Mucosa of rectum (tissue), 2 donors: Measurements from ENCODE around the gene FGD5.
A peak's percentile ranks its signal among the peaks of the same experiment; 100 is the strongest.

Experiments used
- H3K27ac ChIP-seq, 2 donors: one replicate each; pipeline ENCODE4 v1.7.0; 2013; ENCODE audit warnings: inconsistent platforms in 2 of 2, low read depth in 2 of 2, low read length in 2 of 2
- H3K27me3 ChIP-seq, 2 donors: one replicate each; pipeline ENCODE4 v1.7.0; 2013; ENCODE audit warnings: low read length in 2 of 2; ENCODE audit not compliant: control insufficient read depth in 2 of 2, insufficient read depth in 2 of 2
- H3K36me3 ChIP-seq, 2 donors: one replicate each; pipeline ENCODE4 v1.7.0; 2013; ENCODE audit warnings: low read length in 2 of 2; ENCODE audit not compliant: control insufficient read depth in 2 of 2, insufficient read depth in 2 of 2
- H3K4me1 ChIP-seq, 2 donors: one replicate each; pipeline ENCODE4 v1.7.0; 2013; ENCODE audit warnings: low read length in 2 of 2, mild to moderate bottlenecking in 1 of 2; ENCODE audit not compliant: control insufficient read depth in 2 of 2, insufficient read depth in 2 of 2
- H3K4me3 ChIP-seq, 2 donors: one replicate each; pipeline ENCODE4 v1.7.0; 2013; ENCODE audit warnings: low read length in 2 of 2
- H3K9ac ChIP-seq, 2 donors: one replicate each; pipeline ENCODE4 v1.7.0; 2013; ENCODE audit warnings: low read length in 2 of 2, low read depth in 1 of 2, mild to moderate bottlenecking in 1 of 2
- H3K9me3 ChIP-seq, 2 donors: one replicate each; pipeline ENCODE4 v1.7.0; 2013; ENCODE audit warnings: low read length in 2 of 2; ENCODE audit not compliant: control insufficient read depth in 2 of 2
- donor health status: healthy.
- donor health status: Normal muscosa, but diverticular disease.

Gene FGD5

DNA sequence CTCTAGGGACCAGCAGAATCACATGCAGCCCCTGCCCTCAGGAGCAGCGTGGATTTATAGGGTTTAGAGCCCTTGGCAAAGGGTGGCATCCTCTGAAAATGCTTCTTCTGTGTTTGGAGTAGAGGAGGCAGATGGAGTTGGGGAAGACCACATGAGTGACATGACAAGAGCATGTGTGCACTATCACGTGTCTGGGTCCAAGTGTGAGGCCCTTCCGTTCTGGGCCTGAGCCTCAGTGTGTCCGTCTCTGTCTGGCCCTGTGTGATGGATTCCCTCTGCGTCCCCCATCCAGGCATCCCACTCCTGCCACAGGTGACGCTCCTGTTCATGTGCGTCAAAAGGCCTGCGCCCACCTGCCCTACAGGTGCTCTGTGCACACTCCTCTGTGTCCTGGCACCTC is 30.1 kb downstream of the FGD5 start:
- Histone ChIP-seq H3K4me1 (peaks cover 6 to 23% of the 10 kb centered on the region in 2 donors), H3K27me3 (no peaks in the 10 kb centered on the region), H3K9ac (no peak overlapping the region), H3K4me3 (no peak overlapping the region), H3K9me3 (no peaks in the 10 kb centered on the region), H3K36me3 (no peaks in the 10 kb centered on the region), H3K27ac (no peak overlapping the region)

DNA sequence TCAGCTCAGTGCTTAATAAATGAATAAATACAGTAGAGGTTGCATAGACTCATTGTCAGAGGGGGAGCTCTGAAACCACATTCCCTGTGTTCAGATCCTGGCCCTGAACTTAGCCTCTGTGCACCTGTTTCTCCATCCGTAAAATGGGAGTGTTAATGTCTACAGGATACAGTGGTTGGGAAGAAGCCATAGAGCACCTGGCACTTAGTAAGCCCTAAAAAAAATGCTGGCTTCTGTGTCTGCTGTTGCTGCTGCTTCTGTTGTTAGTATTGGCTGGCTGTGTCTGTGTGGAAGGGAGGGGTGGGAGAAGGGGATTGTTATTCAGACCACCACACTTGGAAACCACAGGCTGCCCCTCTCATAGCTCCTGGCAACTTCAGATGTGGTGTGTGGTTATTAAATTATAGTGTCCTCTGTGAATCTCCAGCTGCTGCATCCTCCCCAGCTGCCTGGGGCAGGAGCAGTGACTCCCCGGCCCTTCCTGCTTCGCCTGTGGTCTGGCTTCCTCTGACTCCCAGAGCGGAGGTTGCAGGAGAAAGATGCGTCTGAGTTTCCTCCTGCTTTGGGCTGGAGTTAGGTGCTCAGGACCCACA is 31.0 kb downstream of the FGD5 start:
- no peak overlapping the region for H3K27ac ChIP-seq
- no peaks in the 10 kb centered on the region for H3K9me3 ChIP-seq
- H3K4me1 ChIP-seq: peaks cover 6 to 23% of the 10 kb centered on the region in 2 donors
- no peak overlapping the region for H3K4me3 ChIP-seq
- no peak overlapping the region for H3K9ac ChIP-seq
- no peaks in the 10 kb centered on the region for H3K27me3 ChIP-seq
- H3K36me3 ChIP-seq: no peaks in the 10 kb centered on the region

DNA sequence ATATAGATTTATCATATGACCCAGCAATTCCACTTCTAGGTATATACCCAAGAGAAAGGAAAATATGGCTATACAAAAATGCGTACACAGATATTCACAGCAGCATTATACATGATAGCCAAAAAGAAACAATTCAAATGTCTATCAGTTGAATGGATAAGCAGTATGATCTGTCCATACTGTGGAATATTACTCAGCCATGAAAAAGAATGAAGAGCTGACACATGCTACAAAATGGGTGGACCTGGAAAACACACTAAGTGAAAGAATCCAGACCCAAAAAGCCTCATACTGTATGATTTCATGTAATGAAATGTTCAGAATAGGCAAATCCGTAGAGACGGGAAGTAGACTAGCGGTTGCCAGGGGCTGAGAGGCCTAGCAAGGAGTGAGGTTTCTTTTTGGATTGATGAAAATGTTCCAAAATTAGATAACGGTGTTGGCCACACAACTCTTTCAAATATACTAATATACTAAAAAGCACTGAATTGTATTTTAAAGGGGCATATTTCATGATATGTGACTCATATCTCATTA is 33.4 kb downstream of the FGD5 start:
- no peaks in the 10 kb centered on the region for H3K36me3 ChIP-seq
- H3K27ac ChIP-seq: no peak overlapping the region
- peaks cover 6 to 8% of the 10 kb centered on the region in 2 donors for H3K4me1 ChIP-seq
- H3K4me3 ChIP-seq: no peak overlapping the region
- no peaks in the 10 kb centered on the region for H3K27me3 ChIP-seq
- no peaks in the 10 kb centered on the region for H3K9me3 ChIP-seq
- no peak overlapping the region for H3K9ac ChIP-seq

DNA sequence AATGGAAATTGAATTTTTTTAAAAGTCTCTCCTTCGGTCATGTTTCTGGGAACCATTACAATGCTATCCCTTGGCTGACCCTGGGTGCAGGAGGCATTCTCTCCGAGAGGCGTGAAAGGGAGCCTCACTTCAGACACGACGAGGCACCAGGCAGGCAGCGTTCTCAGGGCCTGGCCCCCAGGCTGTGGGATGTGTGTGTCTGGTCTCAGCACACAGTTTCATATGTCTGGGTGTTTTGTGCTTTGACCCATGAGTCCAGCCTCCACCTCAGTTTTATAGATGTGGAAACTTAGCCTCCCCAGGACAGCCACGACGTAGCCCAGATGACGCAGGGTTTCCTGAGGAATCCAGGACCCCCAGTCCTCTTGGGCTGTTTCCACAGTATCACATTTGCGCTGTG is 34.0 kb downstream of the FGD5 start:
- no peaks in the 10 kb centered on the region for H3K36me3 ChIP-seq
- H3K9me3 ChIP-seq: no peaks in the 10 kb centered on the region
- H3K4me1 ChIP-seq: peaks cover 4 to 5% of the 10 kb centered on the region in 2 donors
- no peak overlapping the region for H3K9ac ChIP-seq
- H3K4me3 ChIP-seq: no peak overlapping the region
- peak overlapping the region in 1 of 2 donors; percentile 28 for H3K27ac ChIP-seq
- no peaks in the 10 kb centered on the region for H3K27me3 ChIP-seq

DNA sequence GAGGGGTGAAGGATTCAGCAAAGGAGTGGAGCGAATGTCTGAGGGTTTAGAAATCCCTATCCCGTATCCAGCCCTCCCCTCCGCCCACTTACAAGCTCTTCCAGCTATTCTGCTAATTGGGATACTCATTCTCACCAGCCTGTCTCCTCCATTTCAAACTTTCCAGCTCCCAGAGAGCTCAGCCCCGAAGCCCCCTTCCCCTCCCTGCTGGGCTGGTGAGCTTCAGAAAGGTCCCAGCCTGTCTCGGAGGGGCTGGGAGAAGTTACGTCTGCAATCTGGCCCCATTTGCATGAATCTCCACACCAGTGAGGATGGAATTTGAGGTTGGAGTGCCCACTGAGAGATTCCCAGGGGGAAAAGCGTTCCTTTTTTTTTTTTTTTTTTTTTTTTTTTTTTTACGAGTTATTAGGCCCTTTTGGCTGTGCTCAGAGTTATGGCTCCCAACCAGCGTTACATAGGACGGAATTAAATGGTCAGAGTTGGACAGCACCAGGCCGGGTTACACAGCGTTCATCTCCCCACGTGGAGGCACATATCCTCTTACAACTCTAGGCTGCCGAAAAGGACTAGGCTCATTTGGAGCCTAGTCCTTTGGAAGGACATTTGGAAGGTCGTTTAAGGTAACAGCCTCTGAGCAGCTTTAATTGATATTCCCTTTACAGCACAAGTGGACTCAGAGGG is 34.6 kb downstream of the FGD5 start:
- Histone ChIP-seq H3K9ac (no peak overlapping the region), H3K27me3 (no peaks in the 10 kb centered on the region), H3K27ac (no peak overlapping the region), H3K9me3 (no peaks in the 10 kb centered on the region), H3K4me3 (no peak overlapping the region), H3K36me3 (no peaks in the 10 kb centered on the region), H3K4me1 (no peaks in the 10 kb centered on the region)

DNA sequence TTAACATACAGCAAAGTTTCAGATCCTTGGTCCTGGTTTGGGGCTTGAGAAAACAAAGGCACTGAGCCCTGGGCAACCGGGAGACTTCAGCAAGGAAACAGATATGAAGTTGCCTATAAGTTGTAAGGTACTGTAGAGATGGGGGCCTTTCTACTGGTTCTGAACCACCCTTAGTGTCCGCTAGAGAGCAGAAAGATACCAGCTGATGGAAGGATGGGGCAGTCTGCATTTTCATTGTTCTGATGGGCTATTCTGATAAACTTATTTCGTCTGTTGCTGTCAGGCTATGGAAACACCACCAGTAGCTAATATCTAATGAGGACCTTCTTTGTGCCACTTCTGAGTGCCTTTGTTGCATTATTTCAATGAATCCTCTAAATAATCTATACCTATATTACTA is 38.7 kb downstream of the FGD5 start:
- no peak overlapping the region for H3K9ac ChIP-seq
- peaks cover 3% of the 10 kb centered on the region in 2 donors for H3K4me1 ChIP-seq
- no peaks in the 10 kb centered on the region for H3K27me3 ChIP-seq
- no peak overlapping the region for H3K4me3 ChIP-seq
- no peaks in the 10 kb centered on the region for H3K9me3 ChIP-seq
- H3K27ac ChIP-seq: no peak overlapping the region
- H3K36me3 ChIP-seq: no peaks in the 10 kb centered on the region

DNA sequence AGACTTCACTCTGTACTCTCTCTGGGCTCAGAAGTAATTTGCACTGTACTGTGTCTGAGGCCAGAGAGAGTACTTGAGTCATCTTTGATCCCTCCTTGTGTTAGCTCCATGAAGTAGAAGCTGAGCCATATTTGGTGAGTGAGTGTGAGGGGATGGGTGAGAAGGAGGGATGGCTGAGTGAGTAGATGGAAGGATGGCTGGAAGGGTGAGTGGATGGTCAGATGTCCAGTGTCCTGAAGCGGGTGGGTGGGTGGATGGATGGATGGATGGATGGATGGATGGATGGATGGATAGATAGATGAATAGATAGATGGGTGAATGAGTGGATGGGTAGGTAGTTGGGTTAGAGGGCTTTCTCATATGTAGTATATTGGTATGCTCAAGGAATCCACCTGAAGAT is 39.3 kb downstream of the FGD5 start:
- no peaks in the 10 kb centered on the region for H3K36me3 ChIP-seq
- no peak overlapping the region for H3K4me3 ChIP-seq
- H3K27ac ChIP-seq: no peak overlapping the region
- H3K4me1 ChIP-seq: peaks cover 3% of the 10 kb centered on the region in 2 donors
- H3K9me3 ChIP-seq: no peaks in the 10 kb centered on the region
- H3K27me3 ChIP-seq: no peaks in the 10 kb centered on the region
- H3K9ac ChIP-seq: no peak overlapping the region

DNA sequence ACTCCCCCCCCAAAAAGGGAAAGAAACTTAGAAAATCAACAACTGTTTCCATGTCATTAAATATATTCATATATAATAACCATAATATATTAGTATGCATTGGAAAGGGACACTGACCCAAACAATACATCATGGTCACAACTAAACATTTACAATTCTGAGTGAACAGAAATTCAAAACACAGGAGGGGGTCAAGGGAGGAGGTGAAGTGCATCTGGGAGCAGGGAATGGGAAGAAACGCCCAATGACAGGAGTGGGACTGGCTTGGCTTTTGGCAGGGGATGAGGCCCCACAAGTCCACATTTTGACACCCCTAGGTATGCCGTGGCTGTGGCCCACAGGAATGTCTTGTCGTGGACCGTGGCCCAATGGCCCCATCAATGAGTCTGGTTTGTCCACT is 41.1 kb downstream of the FGD5 start:
- Histone ChIP-seq H3K27ac (no peak overlapping the region), H3K9me3 (no peaks in the 10 kb centered on the region), H3K4me3 (no peak overlapping the region), H3K36me3 (no peaks in the 10 kb centered on the region), H3K9ac (no peak overlapping the region), H3K27me3 (no peaks in the 10 kb centered on the region), H3K4me1 (peaks cover 3% of the 10 kb centered on the region in 2 donors)

DNA sequence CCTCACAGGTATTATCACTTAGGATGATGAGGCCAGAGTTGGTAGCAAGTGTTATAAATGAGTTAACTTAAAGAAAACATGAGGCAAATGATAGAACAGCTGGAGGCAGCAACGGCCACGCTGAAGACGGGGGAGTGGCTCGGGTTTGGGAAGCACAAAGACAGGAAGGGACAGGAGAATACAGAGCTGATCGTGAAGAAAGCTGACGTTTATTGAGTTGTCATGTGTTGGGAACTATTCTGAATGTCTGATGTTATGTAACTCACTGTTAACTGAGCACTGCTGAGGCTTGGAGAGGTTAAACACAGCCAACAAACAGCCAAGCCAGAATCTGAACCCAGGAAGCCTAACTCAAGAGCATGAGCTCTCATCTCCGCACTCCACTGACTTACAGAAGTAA is 42.3 kb downstream of the FGD5 start:
- Histone ChIP-seq H3K4me1 (peaks cover 3% of the 10 kb centered on the region in 2 donors), H3K9me3 (no peaks in the 10 kb centered on the region), H3K9ac (no peak overlapping the region), H3K27me3 (no peaks in the 10 kb centered on the region), H3K27ac (no peak overlapping the region), H3K4me3 (no peak overlapping the region), H3K36me3 (no peaks in the 10 kb centered on the region)

DNA sequence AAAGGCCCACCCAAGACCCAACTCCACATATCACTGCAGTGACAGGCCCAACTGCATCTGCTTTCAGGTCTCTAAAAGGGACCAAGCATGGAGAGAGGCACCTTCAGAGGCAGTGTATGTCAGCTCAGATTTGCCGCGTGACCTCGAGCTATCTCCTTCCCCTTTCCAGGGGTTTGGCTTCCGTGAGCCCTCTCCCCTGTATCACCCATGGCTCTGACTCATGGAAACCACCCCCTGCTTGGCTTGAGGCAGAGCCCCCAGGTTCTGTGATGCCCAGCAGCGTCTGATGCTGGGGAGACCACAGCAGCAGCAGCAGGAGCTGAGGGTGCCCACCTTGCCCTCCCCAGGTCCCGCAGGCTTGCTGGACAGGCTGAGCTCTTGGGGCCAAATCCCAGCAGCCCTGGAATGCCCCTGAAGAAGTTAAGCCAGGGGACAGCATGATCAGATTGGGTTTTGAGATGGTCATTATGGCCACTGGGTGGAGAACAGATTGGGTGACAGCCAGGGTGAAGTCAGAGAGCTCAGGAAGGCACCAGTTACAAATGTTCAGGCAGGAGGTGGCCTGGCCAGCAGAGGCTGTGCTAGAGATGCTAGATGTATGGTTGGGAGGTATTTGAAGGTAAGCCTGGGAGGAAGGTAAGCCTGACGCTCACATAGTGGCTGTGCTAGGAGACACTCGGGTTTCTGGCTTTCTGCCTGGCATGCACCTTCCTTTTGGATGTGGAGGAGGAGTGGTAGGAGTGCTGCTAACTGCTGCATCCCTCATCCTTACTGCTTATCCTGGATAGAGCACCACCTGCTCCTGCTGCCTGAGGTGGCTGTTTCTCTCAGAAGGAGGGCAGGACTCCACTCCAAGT is 42.9 kb downstream of the FGD5 start:
- H3K27me3 ChIP-seq: no peaks in the 10 kb centered on the region
- H3K4me3 ChIP-seq: no peak overlapping the region
- H3K36me3 ChIP-seq: peaks cover 0 to 2% of the 10 kb centered on the region in 2 donors
- H3K27ac ChIP-seq: no peak overlapping the region
- peaks cover 3% of the 10 kb centered on the region in 2 donors for H3K4me1 ChIP-seq
- H3K9ac ChIP-seq: no peak overlapping the region
- H3K9me3 ChIP-seq: no peaks in the 10 kb centered on the region
